ENCODE results near the gene PHLDB1. TPM values are rescaled to one million over a fixed set of nuclear protein-coding genes. Genes with fewer than 3 reads are reported as not detected.
A peak's percentile ranks its signal among the peaks of the same experiment; 100 is the strongest.
"Not testable (repeated sequence)": the region's sequence is repeated elsewhere in the genome, so short reads cannot be mapped to it uniquely, and the experiment has no call there.

PHLDB1 gene
- total RNA-seq, 1 donor from 2014 or later = 70.3 TPM

DNA sequence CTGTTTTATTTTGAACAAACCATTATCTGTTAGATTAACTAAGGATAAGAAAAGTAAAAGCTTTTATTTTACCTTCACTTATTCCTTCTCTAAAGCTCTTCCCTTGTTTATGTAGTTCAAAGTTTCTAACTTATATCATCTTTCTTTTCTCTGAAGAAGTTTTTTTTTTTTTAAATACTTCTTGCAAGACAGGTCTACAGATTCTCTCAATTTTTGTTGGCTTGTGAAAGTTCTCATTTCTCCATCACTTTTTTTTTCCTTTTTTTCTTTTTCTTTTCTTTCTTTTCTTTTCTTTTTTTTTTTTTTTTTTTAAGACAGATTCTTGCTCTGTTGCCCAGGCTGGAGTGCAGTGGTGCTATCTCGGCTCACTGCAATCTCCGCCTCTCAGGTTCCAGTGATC lies 76.8 kb downstream of the PHLDB1 start:
- no peak for DNase-seq (ENCODE audit: low spot score)

DNA sequence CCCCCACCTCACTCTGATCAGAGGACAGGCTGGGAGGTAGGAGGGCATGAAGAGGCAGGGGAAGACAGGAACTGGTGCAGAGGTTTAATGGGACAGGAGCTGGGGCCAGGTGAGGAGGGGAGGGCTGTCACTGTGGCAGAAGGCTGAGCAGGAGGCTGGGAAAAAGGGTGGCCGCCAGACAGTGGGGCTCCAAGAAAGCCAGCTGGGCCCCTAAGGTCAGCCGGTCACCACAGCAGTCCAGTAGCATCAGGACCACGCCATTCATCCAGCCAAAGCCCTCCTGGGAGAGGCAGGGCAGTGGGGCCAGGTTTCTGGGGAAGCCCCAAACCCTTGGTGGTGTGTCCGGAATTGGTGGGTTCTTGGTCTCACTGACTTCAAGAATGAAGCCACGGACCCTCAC lies 80.5 kb downstream of the PHLDB1 start:
- no peak for DNase-seq (ENCODE audit: low spot score)

DNA sequence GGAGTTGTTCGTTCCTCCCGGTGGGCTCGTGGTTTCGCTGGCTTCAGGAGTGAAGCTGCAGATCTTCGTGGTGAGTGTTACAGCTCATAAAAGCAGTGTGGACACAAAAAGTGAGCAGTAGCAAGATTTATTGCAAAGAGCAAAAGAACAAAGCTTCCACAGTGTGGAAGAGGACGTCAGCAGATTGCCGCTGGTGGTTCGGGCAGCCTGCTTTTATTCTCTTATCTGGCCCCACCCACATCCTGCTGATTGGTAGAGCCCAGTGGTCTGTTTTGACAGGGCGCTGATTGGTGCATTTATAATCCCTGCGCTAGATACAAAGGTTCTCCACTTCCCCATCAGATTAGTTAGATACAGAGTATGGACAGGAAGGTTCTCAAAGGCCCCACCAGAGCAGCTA lies 80.9 kb downstream of the PHLDB1 start:
- not testable (repeated sequence) for DNase-seq (ENCODE audit: low spot score)

DNA sequence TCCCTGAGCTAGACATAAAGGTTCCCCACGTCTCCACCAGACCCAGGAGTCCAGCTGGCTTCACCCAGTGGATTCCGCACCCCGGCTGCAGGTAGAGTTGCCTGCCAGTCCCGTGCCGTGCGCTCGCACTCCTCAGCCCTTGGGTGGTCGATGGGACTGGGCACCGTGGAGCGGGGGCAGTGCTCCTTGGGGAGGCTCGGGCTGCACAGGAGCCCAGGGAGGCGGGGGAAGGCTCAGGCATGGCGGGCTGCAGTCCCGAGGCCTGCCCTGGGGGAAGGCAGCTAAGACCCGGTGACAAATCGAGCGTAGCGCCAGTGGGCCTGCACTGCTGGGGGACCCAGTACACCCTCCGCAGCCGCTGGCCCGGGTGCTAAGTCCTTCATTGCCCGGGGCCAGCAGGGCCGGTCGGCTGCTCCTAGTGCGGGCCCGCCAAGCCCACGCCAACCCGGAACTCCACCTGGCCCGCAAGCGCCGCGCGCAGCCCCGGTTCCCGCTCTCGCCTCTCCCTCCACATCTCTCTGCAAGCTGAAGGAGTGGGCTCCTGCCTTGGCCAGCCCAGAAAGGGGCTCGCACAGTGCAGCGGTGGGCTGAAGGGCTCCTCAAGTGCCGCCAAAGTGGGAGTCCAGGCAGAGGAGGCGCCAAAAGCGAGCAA lies 81.6 kb downstream of the PHLDB1 start:
- no peak for DNase-seq (ENCODE audit: low spot score)

DNA sequence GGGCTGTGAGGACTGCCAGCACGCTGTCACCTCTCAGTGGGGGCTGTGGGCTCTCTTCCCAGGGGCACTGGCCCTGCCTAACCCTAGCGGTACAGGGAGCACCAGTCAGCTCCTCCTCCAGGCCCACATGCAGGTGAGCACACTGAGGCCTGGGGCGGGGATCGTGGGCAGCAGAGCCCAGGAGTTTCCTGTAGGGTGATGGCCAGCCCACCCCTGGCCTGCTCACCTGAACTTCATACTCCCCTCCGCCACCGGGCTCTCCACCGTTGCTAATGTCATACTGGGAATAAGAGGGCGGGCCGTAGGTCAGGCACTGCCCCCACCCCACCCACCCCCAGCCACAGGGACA lies 82.1 kb downstream of the PHLDB1 start:
- DNase-seq (ENCODE audit: low spot score) = no peak

DNA sequence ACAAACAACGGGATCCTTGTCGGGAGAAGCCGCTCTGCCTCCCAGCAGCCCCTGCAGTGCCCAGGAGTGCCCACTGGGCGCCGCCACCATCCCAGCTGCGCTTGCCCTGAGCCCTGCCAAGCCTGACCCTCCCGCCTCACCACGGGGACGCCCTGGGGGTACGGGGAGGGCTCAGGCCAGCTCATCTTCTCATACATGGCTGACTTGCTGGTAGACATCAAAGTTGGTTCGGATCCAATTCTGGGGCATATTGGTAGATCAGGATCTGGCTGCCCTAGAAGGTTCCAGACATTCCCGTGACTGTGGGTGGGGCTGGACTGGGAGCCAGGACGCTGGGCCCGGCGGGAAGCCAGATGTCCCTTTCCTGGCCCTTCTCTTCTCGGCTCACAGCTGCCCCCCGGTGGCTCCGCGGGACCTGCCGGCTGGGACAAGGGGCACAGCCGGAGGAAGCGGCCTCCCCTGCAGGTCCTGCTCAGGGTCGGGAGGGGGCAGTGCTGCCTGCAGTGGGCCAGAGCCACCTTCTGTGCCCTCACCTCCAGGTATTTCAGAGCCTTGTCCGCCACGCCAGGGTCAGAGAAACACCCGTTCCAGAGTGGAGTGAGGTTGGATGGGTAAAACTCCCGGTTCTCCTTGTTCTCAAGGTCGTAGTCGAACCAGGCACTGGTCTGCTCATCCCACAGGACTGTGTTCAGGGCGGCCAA lies 82.6 kb downstream of the PHLDB1 start:
- DNase-seq (ENCODE audit: low spot score) = peak; percentile 90

DNA sequence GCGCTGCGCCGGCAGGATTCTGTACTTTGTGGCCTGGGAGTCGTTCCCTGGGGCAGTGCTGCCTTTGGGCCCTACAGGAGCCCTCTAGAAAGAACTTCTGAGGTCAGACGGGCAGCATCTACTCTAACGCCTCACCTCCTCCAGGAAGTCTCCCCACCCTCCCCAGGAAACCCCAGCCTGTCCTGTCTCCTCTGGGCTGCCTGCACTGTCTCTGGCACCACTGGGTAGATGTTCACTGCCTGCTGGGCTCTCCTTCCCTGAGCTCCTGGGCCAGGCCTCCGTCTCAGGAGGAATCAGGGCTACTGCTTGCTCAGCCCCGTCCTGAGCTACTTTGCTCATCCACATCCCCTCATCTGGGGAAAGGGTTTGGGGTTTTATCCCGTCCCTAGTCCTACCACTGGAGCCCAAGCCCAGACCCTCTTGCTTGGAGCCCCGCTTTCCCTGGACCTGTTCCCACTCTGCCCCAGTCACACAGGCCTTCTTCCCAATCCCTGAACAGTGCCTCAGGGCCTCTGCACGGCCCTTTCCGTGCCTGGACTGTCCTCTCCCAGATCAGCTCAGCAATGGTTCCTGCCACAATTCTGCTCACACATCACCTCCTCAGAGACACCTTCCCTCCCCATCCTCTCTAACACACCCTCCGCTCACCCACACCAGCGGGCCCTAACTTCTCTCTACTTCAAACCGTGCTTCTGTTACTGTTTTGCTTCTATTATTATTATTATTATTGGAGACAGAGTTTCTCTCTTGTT lies 83.3 kb downstream of the PHLDB1 start:
- no peak for DNase-seq (ENCODE audit: low spot score)

DNA sequence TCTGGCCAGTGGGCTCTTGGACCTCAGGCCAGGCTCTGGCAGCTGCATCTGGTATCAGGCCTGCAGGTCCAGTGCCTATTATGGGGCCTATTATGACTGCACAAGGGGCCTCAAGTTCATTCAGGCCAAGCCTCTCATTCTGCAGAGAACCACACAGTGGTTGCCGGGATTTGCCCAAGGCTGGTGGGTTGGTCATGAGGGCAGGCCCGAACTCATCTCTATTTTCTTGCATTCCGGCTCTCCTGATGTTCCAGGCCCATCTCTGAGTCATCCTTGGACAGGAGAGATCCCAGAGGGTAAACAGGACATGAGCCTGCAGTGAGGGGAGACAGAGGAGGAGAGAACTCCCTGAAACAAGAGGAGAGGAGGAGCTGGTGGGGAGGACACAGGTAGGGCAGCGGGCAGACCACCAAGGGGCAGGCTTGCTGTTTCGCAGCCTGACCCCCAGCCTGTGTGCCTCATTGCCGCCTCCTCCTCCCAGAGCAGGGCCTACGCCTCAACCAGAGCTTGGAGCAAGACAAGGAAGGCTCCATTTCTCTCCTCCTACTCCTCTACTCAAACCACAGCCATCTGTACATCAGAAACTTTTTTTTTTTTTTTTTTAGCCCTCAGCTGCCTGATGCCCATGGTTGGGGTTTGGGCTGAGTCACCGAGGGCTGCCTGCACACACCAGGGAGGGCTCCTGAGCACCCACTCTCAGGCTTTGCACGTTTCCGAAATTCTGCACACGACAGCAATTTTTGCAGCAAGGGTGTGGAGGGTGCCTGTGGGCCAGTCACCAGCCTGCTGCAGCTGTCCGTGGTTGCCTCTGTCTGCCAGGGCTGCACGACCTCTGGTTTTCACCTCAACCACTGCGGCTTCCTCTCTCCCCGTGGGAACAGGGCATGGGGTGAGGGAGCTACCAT lies 84.8 kb downstream of the PHLDB1 start:
- peak; percentile 60 for DNase-seq (ENCODE audit: low spot score)

DNA sequence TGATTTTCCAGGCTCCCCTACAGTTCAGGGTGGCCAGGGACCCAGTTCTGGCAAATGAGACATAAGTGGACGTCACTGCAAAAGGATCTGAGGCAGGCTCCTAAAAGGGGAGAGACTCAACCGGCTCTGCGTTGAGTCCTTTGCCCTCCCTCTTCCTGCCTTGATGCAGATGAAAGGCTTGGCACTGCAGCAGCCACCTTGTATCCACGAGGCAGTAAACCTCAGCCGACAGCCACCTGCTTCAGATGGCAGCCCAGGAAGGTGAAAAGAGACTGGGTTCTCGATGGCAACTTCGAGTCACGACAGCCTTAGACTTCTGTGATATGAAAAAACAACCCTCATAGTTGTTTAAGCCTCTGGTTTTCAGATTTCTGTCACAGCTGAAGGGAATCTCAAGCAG lies 86.8 kb downstream of the PHLDB1 start:
- no peak for DNase-seq (ENCODE audit: low spot score)

DNA sequence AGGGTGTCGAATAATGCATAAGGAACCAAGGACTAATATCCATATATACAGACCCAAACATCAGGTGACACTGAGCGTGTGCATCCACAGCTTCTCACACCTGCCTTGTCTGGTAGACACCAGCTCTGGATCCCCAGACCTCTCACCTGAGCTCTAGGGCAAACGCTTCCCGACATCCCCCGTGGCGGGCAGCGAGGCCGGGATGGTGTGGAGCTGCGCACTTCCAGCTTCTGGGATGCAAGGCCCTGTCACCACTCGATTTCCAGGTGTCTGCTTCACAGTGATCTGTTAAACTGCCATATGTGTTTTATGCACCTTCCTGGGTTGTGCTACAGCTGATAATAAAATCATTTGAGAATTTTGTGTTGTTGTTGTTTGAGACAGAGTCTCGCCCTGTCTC lies 87.4 kb downstream of the PHLDB1 start:
- no peak for DNase-seq (ENCODE audit: low spot score)

DNA sequence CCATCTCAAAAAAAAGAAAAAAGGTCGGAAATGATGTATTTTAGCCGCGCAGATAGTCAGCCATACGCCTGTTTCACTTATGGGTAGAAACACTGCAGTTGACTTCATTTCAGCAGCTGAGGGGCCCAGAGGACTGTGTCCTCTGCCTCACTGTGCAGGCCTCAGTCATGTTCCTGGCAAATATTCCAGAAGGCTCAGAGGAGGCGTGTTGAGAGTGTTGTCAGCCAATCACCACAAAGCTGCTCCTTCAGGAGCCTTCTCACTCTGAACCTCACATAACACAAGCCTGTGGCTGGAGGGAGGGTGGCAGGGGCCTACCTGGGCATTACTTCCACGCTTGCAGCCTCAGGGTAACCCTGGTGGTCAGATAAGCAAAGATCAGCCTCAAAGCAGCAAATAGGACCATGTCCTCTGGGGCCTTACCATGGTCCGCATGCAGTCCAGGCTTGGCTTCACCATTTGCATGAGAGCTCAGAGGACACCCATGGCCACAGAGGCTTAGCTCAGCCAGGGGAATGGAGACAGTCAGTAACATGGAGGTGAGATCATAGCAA lies 89.3 kb downstream of the PHLDB1 start:
- DNase-seq (ENCODE audit: low spot score) = peak; percentile 78

DNA sequence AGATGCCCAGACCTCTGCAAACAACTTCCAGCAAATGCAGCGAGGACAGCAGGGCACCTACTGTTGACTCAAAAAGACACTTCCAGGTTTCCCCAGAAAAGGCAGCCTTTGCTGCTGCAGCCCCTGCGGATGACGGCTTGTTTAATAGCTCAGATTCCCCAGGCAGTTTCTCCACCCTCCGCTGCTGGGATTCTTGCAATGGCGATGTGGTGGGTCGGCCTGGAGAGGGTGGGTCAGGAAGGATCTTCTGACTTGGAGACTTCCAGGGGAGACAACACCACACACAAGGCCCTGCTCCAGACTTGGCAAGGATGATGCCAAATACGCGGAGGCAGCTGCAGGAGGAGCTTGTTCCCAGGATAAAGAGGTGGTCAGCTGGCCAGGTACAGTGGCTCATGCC lies 89.9 kb downstream of the PHLDB1 start:
- DNase-seq (ENCODE audit: low spot score) = no peak

DNA sequence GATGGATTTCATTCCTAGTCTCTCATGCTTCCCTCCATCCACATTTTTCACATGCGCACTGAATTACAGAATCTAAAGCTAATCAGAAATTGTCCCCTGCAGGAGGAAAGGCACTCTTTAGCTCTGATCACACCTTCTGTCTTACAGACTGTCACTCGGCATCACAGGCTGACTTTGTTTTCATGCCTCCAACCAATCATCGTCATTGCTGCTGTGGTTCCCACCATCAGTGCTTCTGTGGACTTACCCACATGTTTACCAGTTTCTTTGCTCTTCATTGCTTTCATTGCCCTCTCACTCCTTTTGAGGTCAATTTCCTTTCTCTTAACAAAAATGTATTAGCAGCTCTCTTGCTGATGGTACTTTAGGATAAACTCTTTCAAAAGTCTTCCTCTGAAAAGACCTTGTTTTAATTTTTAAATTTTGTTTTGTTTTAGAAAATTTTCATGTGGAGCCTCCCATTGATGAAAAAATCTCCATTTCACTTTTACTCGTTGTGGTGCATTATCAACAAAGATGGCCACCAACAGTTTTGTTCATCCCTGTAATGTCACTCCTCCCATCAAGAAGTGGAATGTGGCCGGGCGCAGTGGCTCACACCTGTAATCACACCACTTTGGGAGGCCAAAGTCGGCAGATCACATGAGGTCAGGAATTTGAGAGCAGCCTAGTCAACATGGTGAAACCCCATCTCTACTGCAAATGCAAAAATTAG lies 92.2 kb downstream of the PHLDB1 start:
- DNase-seq (ENCODE audit: low spot score) = no peak

DNA sequence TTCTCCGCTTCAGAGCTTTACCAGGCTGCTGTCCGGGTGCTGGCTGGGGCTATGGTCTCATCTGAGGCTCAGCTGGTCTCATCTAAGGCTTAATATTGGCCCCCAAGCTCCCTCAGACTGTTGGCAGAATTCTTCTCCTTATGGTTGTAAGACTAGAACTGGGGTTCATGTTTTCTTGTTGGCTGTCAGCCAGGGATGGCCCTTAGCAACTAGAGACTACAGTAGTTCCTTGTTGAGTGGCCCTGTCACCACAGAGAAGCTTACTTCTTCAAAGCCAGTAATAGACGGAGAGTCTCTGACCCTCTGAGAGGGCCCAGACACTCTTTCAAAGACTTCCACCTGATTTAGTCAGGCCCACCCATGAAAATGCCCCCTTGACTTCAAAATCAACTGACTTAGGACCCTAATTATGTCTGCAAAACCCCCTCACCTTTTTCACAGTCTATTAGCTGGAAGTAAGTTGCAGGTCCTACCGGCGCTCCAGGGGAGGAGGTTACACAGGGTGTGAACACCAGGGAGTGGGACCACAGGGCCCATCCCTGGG lies 96.2 kb downstream of the PHLDB1 start:
- DNase-seq (ENCODE audit: low spot score) = peak; percentile 42

DNA sequence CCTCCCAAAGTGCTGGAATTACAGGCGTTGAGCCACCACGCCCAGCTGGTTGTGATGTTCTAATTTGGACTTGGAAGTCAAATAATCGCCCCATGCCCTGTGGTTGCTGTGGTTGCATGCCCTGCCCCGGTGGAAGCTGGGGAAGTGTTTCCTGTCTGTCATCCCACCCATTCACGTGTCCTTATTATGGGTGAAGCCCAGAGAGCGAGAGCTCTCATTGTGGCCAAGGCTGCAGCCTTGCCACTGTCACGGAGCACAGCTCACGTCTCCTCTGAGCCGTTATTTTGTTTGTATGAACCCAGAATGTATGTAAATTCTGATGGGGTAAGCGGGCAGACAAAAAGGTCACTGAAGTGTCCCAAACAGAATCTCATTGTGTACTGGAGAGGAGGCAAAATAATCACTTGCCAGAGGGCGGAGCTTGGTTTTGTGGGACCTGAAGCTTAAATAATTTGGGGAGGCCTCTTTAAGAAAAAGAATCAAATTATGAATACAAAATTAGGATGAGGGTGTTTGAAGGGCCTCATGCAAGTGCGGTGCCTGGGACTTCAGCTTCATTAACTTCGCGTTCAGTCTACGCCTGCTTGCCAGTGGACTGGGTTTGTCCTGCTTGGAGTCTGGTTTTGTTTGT lies 97.8 kb downstream of the PHLDB1 start:
- no peak for DNase-seq (ENCODE audit: low spot score)

DNA sequence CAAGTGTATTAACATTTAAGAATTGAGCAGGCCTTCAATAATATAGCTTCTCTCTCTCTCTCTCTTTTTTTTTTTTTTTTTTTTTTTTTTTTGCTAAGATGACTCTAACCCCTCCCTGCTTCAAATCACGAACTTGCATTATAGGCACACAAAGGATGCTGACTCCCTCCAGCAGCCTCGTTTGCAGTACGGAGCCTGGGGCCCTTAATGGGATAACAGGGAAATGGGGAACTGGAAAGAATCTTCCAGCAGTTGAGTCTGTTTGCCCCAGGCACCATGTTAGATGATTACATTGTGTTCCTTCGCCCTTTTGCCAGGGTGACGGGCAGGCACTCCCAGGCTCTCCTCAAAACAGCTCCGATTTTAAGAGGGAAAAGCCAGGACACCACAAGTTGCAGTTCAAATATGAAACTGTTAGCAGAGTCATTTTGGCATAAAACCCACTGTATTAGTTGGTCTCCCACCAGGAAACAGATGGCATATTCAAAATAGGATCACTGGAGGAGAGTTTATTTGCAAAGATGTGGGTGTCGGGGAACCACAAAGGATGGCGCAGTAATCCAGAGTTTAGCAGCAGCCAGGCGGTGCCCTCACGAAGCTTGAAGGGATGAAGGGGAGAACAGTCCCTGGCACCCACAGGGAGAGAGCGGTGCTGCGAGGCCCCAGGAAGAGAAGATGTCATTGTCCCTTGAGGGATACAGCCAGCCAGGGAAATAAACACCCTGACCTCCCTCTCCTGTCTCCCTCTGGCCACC lies 98.6 kb downstream of the PHLDB1 start:
- peak; percentile 49 for DNase-seq (ENCODE audit: low spot score)

DNA sequence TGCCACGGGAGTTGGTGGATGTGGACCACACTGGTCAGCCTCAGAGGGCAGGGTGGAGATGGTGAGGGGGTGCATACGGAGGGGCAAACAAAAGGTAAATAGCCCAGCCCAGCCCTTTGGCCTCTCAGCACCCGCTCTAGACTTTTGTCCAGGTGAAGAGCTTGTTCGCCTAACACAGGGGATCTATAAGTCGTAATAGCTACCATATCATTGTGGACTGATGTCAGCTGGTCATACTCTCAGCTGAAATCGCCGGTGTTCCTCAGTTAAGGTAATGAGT lies 99.1 kb downstream of the PHLDB1 start:
- no peak for DNase-seq (ENCODE audit: low spot score)
